Ishikawa (cell line): ENCODE data around the gene ORC6.

ENCODE experiments used
- CREB1 ChIP-seq: IDR thresholded peaks from 2 replicates; pipeline ENCODE4 v1.6.1; 2012; ENCODE audit warnings: low read depth
- EGR1 ChIP-seq: IDR thresholded peaks from 2 replicates; pipeline ENCODE4 v1.6.1; 2012
- MAX ChIP-seq: IDR thresholded peaks from 2 replicates; pipeline ENCODE4 v1.6.1; 2012
- NFIC ChIP-seq: IDR thresholded peaks from 2 replicates; pipeline ENCODE4 v1.6.1; 2012
- REST ChIP-seq: IDR thresholded peaks from 2 replicates; pipeline ENCODE4 v1.6.1; 2012; ENCODE audit warnings: low read depth, mild to moderate bottlenecking
- TAF1 ChIP-seq: IDR thresholded peaks from 2 replicates; pipeline ENCODE4 v1.6.1; 2012; ENCODE audit warnings: low read depth, mild to moderate bottlenecking
- TEAD4 ChIP-seq: IDR thresholded peaks from 2 replicates; pipeline ENCODE4 v1.6.1; 2012
- YY1 ChIP-seq: IDR thresholded peaks from 2 replicates; pipeline ENCODE4 v1.6.1; 2012; ENCODE audit warnings: low read depth
- ZBTB7A ChIP-seq: IDR thresholded peaks from 2 replicates; pipeline ENCODE4 v1.6.1; 2012; ENCODE audit warnings: low read depth
- TF ChIP-seq, protein P1 (sequence below): IDR thresholded peaks from 2 replicates; pipeline ENCODE4 v1.6.1; 2012

DNA sequence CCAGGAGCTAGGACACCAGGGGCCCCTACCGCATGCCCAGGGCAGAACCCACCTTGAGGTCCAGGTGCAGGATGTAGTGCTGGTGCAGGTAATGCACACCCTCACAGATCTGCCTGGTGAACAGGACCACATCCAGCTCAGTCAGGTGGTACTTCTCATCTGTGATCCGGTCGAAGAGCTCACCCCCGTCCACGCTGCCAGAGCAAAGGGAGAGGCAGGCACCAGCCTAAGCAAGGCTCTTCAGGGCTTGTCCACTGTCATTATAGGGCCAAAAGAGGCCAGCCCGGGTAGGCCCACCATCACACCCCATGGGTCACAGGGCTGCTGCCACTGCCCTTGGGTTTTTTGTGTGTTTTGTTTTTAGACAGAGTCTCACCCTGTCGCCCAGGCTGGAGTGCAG, 37.7 kb downstream of the ORC6 start:
- TF ChIP-seq, protein P1, sequence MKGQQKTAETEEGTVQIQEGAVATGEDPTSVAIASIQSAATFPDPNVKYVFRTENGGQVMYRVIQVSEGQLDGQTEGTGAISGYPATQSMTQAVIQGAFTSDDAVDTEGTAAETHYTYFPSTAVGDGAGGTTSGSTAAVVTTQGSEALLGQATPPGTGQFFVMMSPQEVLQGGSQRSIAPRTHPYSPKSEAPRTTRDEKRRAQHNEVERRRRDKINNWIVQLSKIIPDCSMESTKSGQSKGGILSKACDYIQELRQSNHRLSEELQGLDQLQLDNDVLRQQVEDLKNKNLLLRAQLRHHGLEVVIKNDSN, result no peak
- TF ChIP-seq MAX, result no peak
- TF ChIP-seq YY1, result no peak
- TF ChIP-seq ZBTB7A, result no peak
- TF ChIP-seq TAF1, result no peak
- no peak for TF ChIP-seq REST
- TF ChIP-seq NFIC, result no peak
- no peak for TF ChIP-seq TEAD4
- TF ChIP-seq CREB1, result no peak
- no peak for TF ChIP-seq EGR1
